Activated CD4-positive, alpha-beta T cell treated with anti-CD3 and anti-CD28 coated beads for 24 hours (primary cell): Measurements from ENCODE around the gene DSCAM.

Experiments
- DNase-seq, 2 donors: peaks; one replicate each; pipeline ENCODE4 v3.0.0-alpha.2; 2020; ENCODE audit warnings: low read depth in 2 of 2

Gene DSCAM

GRCh38 chr21:40130476-40130875 lies 716.5 kb downstream of the DSCAM start:
- no peak for DNase-seq

- no peak for DNase-seq
These were observed 717.1 kb downstream of the DSCAM start for GRCh38 chr21:40129809-40130208.

DNA sequence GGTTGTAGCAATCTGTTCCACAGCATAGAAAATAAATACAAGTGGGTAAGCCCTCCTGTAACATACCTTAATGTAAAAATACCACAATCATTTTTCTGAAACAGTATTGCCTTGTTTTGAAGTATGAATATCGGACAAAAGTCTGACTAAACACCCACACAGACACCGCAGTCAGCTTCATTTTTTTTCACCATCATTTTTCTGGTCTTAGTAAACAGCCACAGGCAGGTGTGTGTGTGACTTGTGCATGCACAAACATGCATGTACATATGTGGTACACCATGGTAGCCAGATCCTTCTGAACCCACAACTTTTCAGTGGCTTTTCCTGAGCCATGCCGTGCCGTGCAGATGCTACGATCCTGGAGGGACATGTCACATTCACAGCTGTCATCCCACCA lies 718.1 kb downstream of the DSCAM start:
- no peak for DNase-seq

DNA sequence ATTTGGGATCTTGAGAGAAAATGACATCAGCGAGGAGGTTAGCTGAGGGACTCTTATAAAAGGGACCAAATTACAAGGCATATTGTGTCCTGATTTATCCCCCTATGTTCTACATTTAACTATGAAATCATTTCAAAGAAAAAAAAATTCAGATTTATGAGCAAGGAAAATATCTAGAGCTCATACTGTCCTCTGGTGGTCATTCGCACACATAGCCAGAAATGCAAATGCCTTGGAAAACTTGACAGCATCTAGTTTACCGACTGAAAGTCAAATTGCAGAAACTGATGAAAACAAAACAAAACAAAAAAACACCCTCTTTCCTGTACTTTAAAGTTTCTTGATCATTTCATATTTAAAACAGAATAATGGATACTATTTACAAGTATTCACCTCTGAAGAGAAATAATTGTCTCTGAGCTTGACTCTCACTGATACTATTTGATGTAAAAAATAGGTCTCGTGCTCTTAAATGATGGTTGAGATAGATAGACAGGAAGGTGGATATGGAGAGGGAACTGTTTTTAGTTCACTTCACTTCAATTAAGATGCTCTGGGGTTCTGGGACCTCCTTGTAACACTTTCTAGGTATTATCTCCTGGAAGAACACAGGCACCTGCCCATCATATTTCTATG lies 725.9 kb downstream of the DSCAM start:
- DNase-seq = no peak

- DNase-seq = no peak
These were observed 728.4 kb downstream of the DSCAM start for GRCh38 chr21:40118527-40118926.

DNA sequence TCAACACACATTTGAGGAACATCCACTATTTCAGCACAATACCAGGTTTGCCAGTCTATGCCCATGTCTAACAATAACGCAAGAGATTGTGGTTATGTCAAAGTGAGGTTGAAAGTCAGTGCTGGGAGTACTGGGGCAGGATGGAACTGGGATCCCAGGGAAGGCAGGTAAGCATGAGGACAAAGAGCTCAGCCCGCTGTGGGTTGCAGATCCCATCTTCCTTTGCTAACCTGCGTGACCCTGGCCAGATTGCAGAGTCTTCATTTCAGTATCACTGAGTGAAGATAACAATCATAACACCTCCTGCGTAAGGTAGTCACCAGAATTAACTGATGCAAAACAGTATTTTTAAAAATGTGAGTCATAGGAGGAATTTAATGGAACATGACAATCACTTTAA lies 729.7 kb downstream of the DSCAM start:
- no peak for DNase-seq

DNA sequence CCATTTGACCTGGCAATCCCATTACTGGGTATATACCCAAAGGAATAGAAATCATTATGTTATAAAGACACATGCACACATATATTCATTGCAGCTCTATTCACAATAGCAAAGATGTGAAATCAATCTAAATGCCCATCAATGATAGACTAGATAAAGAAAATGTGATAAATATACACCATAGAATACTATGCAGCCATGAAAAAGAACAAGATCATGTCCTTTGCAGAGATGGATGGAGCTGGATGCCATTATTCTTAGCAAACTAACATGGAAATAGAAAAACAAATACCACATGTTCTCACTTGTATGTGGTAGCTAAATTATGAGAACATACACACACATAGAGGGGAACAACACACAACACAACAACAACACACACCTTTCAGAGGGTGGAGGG lies 731.2 kb downstream of the DSCAM start:
- DNase-seq = no peak

DNA sequence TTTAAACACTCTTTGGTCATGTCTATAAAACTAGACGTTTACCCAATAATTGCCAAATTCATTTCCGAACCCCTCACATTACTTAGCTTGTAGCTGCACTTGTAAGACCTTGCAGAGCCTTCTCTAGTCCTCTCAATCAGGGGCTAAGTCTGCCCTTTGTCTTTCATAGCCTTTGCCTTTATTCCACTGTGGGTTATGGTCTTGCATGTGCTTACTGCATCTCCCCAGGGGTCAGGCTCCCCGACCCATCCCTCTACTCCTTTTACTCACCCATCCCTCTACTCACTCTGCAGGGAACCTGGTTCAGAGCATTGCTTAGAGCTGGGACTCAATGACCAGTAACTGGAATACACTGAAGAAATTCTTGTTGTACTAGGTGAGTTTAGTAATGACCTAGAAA lies 744.3 kb downstream of the DSCAM start:
- DNase-seq = no peak

GRCh38 chr21:40099809-40100208 lies 747.1 kb downstream of the DSCAM start:
- no peak for DNase-seq

GRCh38 chr21:40095477-40095876 lies 751.5 kb downstream of the DSCAM start:
- no peak for DNase-seq

DNA sequence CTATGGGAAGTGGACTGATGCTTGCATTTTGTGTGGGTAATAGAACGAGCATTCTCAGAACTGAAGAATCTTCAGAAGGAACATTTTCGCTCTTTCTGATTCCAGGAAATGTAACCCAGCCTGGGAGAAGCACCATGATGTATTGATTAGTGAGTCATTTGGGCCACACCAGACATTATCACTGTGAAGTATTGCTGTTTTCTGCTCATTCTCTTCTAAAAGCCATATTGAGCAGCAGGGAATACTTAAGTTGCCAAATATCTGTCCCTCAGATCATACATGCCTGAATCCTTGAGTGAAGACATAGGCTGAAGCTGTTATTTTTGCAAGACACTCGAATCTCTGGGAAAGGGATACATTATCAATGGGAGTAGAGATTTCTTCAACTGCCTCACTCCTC lies 766.6 kb downstream of the DSCAM start:
- DNase-seq = no peak

GRCh38 chr21:40074710-40075109 lies 772.2 kb downstream of the DSCAM start:
- DNase-seq = no peak

GRCh38 chr21:40074198-40074597 lies 772.8 kb downstream of the DSCAM start:
- no peak for DNase-seq

DNA sequence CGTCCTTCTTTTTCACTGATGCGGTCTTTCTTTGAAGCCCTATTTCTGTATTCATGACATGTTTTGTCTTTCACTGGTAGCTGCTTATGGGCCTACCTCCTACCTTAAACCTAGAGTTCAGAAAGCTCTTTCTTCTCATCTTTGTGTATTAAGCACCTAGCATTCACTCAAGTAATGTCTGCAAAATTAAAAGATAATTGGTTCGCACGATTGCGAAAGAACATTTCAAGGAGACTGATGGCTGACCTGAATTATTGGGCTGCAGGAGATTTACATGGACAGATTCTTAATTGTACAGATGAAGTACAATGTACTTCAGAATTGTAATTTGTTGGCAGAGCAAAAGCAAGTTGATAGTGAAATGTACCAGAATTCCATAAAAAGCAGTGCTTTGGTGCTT lies 773.3 kb downstream of the DSCAM start:
- no peak for DNase-seq

- DNase-seq = no peak
These were observed 776.1 kb downstream of the DSCAM start for GRCh38 chr21:40070871-40071270.

GRCh38 chr21:40067751-40068150 lies 779.2 kb downstream of the DSCAM start:
- no peak for DNase-seq

DNA sequence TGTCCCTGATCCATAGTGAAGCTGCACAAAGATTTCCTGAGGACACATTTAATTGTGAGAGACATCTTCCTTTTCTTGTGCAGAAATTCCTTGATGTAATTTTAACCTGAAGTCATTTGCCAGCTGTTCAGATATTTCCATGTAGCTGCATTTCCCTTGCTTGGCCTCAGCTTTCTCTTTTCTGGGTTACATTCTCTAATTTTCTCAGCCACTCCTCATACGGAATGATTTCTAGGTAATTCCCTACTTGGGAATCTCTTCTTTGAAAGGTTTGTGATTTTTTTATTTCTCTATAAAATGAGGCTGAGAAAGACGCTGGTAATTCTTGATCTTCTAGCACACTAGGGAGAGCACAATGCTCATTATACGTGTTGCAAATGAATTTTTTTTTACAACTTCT lies 780.7 kb downstream of the DSCAM start:
- no peak for DNase-seq

- no peak for DNase-seq
These were observed 786.8 kb downstream of the DSCAM start for GRCh38 chr21:40060083-40060677.

DNA sequence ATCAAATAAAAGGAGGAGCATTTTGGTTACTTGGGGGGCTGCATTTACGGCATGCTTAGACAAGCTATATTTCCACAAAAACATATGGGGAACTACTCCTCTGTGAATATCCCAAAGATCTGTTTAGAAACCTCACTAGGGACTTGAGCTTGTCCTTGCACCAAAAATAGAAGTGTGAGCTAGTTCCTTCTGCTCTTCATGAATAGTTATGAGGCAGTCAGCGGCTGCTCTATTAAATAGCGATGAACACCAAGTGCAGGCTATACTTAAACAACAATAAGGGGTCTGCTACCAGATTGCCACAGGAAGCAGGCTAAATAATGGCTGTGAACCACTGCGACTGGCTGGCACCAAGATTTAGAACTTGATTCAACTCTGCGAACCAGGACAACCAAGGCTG lies 789.6 kb downstream of the DSCAM start:
- no peak for DNase-seq

- DNase-seq = no peak
These were observed 790.9 kb downstream of the DSCAM start for GRCh38 chr21:40056031-40056430.

- DNase-seq = no peak
These were observed 792.6 kb downstream of the DSCAM start for GRCh38 chr21:40054403-40054802.

DNA sequence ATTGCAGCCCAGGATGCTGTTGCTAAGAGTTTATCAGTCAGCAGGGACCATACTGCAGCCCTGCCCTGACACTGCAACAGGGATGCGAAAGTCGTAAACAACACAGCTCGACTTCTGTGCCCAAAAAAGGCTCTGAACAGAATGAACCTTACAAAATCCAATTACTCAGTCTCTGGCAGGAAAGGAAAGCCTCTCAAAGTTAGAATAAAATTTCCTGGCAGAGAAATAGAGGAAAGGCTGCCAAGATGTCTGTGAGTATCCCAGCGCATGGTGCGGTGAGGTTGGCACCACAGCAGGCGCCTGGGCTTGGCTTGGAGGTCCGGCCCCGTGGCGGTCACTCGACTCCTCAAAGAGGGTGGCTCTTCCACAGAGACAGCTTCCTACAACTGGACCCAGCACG lies 794.0 kb downstream of the DSCAM start:
- no peak for DNase-seq

GRCh38 chr21:40052276-40052675 lies 794.7 kb downstream of the DSCAM start:
- DNase-seq = no peak

GRCh38 chr21:40051801-40052200 lies 795.2 kb downstream of the DSCAM start:
- no peak for DNase-seq
